Medulla oblongata (tissue), 1 donor: ENCODE measurements around the gene CORO7.
A peak's percentile ranks its signal among the peaks of the same experiment; 100 is the strongest.
"Not testable (repeated sequence)": the region's sequence is repeated elsewhere in the genome, so short reads cannot be mapped to it uniquely, and the experiment has no call there.

ENCODE experiments used
- DNase-seq: peaks from one replicate; pipeline ENCODE4 v3.0.0-alpha.2; 2015; ENCODE audit errors: extremely low spot score

Gene CORO7

DNA sequence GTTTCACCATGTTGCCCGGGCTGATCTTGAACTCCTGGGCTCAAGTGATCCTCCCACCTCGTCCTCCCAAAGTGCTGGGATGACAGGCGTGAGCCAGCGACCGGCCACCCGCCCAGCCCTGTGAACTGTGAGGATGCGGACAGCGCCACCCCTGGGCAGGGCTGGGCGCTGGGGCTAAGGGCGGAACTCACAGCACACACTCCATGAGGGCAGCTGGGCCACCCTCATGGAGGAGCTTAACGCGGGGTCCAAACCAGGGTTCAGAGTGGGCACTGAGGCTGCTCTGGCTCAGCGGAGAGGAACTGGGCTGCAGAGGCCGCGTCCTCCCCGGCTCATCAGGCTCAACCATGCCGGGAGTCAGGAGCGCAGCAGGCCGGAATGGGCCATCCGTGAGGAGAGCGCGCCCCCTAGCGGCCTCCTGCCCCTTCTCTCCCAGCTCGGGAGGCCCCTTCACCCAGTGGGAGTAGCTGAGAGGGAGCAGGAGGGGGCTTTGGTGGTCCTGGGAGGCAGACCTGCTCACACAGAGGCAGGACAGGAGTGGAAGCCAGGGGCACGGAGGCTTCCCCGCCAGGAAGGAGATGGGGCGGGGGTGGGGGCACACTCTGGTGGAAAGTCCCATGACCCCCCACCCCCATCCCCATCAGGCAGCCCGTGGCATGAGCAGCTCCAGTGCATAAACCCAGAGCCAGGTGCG is 13.8 kb downstream of the CORO7 start:
- peak; percentile 76 for DNase-seq

DNA sequence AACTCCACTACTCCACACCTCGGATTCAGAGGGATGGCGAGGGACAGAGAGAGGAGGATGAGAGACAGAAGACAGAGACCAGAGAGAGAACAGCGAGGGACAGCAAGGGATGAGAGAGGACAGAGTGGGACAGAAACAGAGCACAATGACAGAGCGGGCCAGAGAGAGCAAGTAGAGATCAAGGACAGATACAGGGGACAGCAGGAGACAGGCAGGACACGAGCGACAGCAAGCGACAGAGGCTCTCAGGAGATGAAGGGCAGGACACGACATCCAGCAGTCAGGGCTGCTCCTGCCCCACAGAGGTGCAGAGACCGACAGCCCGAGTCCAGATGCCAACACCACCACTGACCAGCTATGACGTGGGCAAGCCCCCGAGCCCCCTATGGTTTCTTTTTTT is 14.9 kb downstream of the CORO7 start:
- no peak for DNase-seq

DNA sequence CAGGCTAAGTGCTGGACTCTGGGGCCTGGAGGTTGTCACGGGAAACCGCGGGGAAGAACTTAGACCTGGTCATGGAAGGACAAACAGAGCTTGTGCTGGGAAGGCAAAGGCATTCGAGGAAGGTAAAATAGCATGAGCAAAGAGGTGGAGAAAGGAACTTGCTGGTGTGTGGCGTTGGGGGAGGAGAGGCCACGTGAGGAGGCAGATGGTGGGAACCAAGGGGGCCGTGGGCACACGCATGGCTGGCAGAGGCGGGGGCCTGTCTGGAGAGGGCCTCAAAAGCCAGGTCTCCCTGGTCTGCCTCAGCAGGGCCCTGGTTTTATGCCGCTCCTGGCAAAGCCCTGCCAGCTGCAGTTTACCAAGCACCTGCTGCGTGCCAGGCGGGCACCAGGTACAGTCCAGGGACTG is 15.3 kb downstream of the CORO7 start:
- no peak for DNase-seq

DNA sequence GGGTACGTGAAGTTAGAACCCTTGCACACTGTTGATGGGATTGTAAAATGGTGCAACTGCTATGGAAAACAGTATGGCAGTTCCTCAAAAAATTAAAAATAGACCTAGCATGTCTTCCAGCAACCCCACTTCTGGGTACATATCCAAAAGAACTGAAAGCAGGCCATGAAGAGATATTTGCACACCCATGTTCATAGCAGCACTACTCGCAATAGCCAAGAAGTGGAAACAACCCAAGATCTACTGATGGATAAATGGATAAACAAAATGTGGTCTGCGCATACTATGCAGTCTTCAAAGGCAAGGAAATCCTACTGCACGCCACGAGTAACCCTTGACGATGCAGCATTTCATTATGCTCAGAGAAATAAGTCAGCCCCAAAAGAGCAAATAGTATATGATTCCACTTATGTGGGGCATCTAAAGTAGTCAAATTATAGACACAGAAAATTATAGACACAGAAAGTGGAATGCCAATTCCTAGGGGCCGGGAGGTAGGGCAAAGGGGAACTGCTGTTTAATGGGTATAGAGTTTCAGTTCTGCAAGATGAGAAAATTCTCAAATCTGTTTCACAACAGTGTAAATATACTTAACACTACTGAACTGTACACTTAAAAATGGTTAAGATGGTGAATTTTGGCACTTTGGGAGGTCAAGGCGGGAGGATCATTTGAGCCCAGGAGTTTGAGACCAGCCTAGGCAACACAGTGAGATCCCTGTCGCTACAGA is 17.2 kb downstream of the CORO7 start:
- DNase-seq, result no peak

DNA sequence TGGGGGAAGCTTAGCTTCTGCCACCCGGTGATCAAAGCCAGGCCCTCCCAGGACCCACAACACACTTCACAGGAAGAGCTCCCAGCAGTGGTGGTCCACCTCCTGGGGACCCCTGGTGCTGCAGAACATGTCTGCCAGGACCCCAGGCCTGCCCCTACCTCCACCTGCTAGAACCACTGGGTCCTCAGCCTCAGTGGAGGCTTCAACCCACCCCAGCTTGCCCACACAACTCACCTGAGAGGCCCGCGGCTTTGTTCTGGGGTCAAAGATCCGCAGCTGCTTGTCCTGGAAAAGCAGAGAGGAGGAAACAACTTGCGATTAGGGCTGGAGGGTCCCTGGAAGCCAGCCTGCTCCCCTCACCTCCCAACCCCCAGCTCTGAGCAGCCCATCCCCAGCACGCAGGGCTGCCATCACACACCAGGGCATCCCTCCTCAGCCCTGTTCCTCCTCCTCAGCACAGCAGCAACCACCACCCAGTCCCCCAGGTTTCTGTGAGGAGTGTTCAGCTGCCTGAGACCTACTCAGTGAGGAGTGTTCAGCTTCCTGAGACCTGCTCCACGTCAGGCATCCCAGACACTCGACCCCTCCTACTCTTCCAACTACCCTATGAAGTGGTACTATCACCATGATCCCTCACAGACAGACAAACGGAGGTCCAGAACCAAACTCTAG is 21.2 kb downstream of the CORO7 start:
- no peak for DNase-seq

DNA sequence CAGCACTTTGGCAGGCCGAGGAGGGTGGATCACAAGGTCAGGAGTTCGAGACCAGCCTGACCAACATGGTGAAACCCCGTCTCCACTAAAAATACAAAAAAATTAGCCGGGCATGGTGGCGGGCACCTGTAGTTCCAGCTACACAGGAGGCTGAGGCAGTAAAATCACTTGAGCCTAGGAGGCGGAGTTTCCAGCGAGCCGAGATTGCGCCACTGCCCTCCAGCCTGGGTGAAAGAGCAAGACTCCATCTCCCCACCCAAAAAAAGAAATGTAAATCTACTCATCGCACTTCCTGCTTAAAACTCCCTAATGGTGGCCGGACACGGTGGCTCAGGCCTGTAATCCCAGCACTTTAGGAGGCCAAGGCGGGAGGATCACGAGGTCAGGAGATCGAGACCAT is 22.5 kb downstream of the CORO7 start:
- not testable (repeated sequence) for DNase-seq

DNA sequence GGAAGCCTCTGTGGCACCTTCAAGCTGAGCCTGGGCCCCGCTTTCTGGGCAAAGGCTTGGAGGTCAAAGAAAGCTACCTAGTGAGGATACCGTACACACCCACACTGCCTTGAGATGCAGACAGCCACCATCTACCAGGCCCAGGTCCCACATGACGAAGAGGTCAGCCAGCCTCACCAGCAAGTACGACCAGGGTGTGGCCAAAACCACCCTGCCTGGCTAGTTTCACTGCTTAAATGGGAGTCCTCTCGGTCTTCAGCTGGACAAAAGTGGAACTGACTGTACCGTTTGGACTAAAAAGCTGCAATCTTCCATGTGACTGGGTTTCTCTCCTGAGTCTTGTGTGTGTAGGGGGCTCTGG is 23.2 kb downstream of the CORO7 start:
- no peak for DNase-seq

DNA sequence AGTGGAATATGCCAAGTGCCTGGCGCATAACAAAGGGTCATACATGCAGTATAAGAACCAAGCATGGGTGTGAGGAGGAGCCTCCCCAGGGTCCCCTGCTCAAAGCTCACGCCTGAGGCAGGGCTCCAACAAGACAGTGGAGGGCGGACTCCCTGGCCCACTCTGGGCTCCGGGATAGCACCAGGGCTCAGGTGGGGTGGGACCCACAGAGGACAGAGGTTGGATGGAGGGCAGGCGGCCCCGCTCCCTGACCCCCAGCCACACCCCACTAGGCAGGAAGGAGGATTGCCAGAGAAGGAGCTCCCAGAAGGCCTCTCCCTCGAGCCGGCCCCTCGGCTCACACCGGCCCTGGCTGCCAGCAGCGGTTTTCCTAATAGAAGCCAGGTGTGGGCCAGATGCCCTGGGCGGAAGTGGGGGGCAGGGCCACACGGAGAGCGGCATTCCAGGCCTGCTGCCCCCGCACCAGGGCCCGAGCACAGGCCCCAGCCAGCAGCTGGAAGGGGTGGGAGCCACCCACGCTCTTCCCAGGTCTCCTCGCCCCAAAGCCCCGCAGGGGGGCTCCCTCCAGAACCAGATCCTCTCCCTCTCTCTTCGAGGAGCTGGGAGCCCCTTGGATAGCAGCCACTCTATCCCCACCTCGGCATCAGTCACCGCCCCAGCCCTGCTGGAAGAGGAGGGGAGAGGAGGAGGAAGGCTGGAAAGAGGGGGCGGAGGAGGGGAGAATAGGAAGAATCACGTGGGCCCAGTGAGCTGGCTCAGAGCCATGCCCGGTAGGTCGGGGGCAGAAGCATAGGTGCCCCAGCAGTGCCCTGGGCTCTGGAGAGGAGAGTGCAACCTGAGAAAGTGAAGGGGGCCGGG is 23.8 kb downstream of the CORO7 start:
- no peak for DNase-seq

DNA sequence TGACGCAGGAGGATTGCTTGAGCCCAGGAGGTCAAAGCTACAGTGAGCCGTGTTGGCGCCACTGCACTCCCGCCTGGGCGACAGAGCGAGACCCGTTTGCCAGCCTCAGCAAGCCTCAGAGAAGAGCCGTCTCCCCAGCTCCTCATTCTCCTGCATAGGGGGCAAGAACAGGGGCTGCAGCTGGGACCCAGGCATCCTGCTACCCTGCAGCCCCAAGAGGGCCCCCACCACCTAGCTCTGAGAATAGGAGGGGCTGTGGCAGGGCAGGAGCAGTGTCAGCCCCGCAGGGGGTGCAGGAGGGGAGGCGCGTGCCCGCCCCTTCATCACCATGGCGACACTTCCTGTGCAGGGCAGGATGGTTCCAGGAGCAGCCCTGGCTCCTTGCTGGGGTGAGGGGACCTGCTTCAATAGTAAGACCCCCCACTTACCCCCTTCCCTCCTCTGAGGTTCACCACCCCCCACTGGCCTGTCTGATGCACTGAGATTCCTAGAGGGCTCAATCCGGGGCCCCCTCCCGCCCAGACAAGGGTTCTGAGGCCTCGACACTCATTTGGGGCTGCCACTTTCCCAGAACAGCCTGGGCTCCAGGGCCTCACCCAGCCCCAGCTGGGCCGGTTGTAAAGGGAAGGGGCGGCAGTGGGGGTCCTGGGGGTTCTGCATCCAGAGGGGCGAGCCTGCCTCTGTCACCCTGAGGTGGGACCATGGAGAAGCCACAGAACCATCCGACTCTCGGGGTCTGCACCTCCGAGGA is 24.6 kb downstream of the CORO7 start:
- DNase-seq, result no peak

DNA sequence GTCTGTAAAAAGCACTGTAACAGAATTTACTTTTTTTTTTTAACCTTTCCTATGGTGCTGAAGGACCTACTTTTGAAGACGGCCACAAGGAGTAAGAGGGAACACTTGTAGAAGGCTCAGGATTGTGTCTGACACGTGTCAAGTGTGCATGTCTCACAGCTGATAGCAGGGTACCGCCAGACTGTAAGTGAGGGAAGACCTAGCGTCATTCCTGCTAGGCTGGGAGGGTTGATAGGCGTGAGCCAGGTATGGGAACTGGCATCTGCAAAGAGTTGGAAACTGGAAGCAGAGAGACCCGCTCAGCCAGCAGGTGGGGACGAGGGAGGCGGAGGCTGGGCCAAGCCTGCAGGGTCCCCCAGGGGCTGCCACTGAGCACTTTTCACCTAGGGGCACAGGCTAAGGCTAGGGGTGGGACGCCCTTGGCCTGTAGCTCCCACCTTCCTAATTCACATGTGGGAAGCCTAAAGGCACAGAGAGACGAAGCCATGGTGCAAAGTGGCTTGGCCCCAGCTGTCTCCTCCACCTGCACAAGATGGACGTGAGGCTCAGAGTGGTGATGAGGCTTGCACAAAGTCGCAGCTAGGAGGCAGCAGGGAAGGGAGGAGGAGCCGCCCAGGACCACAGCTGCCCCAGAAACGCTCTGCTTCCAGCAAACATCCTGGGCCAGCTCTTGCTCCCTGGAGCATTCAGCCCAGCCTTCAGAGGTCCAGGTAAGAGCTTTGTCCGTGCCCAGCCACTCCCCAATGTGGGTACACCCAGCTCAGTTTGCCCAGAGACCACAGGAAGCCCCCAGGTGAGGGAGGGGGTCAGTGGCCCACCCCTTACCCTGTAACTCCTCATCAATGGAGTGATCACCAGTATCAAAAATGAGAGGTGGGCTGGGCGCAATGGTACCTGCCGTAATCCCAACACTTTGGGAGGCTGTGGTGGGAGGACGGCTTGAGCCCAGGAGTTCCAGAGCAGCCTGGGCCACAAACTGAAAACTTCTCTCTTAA is 25.8 kb downstream of the CORO7 start:
- DNase-seq, result no peak

DNA sequence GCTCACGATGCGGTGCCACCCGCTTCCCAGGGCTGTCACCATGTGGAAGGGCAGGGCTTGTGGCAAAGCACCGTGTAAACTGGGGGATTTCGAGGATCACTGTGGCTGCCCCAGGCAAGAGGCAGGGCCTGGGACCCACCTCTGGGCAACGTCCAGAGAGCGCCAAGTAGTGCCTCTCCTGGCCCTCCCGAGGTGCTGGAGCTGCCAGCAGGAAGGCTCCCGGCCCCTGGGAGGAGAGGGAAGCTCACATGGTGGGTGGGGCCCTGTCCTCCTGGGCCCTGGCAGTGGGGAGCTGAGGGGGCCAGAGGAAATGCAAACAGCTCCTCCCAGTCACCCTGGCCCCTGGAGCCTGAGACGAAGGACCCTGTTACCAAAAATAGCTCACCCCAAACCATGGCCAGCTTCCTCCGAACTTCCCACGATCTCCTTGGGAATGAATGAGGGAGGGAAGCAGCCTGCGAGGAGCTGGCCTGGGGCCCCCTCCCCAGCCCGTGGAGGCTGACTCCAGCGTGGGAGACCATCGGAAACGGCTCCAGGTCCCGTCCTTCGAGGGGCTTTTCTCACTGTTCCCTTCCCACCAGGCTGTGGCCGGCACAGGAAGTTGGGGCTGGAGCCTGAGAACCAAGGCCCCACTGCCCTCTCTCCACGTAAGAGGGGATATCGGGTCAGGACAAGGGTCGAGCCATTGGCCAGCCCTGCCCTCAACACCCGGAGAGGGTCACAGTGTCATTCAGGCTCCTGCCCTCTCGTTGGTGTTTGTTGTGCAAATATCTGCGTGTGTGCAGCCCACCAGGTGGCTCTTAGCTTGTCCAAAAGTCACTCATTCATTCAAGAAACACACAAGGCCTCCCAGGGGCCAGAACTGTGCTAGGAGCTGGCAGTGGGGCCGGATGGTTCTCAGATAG is 27.1 kb downstream of the CORO7 start:
- no peak for DNase-seq

DNA sequence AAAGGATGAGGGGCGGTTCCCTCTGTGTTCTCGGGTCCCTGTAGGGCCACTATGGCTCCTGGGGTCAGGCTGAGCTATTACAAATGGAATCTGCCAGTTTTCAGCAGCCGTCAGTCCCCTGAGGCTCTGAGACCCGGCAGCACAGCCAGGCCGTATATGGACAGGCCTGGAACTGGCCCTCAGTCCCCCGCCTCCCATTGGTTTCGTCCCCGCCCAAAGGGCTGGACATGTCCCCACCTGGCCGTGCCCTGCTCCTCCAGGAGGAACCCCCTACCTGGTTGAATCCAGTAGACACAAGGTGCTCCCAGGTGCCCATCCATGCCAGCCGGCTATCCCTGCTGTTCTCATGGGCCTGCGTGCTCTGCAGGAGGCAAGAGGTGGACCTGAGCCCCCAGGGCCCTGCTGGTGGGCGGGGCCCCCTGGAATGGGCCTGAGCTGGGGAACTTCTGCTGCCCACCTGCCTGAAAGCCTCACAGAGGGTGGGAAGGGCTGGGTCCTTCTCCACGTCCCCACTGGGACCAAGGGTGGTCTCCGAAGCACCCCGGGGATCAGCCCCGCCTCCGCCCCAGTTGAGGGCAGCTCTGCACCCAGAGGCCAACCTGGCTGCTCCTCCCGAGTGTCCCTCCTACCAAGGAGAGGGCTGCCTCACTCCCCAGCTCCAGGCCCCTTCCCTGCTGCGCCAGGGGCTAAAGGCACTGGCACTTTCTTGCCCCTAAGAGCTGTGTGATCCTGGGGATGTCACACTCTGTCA is 27.9 kb downstream of the CORO7 start:
- DNase-seq, result no peak

DNA sequence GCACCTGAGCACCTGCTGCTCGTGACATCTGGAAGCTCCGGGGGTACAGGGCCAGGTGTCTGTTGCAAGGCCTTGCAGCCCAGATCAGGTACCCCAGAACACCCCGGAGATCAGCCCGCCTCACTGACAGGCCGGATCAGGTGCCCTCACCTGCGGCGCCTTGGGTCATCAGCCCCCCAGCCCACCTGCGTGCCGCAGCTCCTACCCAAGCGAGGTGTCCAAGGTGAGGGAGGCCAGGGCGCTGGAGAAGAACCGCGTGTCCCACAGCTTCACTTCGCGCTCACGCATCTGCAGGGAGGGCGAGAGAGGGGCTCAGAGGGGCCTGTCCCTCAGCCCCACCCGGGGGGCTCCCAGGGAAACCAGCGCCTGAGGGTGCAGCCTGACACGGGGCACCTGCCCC is 28.6 kb downstream of the CORO7 start:
- no peak for DNase-seq

DNA sequence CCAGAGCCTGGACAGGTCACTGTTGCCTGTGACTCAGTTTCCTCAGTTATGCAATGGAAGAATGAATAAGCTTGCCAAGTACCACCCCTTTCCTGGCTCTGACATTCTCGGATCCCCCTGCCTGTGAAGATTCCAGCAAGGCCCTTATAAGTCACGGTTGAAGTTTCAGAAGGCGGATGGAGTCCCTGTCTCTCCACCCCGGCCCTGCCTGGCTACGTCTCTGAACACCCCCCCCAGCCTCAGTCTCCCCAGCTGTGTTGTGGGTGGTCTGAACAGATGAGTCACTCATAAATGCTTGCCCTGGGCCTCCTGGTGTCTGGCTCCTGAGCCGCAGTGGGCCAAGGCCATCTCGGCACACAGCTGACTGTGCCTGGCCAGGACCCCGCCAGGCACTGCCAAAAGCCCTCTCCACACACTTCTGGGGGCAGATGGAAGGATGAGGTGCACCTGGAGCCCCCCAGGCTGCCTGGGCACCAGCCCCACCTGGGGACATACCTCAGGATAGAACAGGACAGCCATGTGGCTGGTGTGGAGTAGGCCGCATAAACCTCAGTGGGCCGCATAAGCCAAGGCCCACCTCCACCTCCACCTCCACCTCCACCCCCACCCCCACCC is 29.3 kb downstream of the CORO7 start:
- no peak for DNase-seq

DNA sequence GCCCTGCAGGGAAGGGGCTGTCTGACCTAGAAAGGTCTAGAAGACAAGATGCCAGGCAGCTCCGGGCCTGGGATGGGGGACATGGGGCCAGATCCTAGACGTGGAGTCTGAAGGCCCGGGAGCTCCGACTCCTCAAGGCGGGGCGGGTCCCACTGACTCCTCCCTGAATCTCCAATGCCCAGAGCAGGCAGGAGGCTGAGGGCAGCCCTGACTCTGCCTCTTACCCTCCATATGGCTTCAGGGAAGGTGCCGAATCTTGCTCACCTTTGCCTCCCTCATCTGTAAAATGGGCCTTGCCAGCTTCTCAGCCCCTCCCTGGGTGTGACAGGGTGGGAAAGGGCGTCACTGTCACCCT is 30.0 kb downstream of the CORO7 start:
- no peak for DNase-seq

DNA sequence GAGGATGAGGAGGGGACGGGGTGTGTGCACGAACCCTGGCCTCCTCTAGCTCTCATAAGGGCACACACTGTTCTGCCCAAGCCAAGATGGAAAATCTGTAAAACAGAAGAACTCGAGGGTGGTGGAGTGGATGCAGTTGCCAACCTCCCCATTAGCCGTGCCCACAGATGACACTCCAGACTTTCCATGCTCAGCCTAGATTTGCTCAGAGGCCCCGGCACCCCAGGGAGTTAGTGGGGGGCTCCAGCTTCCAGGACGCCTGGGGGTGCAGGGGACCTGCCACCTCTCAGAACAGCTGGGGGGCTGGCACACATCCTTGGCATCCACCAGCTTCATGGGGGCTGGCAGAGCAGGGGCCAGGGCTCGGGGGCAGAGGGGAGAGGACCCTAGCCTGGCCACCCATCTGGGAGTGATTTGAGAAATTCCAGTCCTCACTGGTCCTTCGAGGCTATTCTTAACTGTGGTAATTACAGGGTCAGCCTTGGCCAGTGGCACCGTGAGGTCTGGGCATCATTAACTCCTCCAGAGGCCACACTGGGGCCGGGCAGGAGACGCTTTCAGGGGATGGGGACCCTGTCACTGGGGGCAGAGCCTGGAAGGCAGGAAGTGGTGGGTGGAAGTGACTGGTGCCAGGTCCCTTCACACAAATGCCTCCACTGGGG is 30.5 kb downstream of the CORO7 start:
- DNase-seq, result no peak

DNA sequence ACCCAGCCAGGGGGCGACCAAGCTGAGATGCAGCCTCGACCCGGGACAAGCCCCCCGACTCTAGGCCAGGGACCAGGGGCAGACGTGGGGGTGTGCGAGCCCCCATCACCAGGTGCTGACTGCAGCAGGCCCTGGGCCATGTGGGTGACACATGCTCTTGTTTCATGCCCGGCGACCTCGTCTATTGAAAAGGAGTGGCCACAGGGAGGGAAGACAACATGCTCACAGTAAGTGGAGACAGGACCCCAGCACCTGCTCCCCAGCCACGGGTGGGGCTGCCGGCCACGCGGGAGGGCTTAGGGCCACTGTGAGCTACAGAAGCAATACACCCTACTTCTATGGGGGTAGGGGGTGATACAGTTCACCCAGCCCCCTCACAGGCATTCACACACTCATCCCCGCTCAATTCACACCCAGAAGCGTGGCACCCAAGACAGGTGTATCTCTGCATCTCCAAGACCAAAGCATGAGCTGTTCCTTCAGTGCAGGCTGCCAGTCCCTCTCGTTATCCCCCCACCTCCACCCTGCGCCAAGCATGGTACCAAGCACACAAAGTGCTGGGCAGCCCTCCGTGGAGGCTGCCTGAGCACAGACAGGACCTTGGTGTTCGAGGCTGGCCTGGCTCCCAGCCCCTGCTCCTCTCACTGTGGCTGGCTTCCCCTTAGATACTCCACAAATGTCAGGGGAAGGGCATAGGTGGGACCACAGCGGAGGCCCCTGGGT is 31.2 kb downstream of the CORO7 start:
- DNase-seq, result no peak
